ENCODE data around the gene DIAPH1.

DIAPH1 gene

DNA sequence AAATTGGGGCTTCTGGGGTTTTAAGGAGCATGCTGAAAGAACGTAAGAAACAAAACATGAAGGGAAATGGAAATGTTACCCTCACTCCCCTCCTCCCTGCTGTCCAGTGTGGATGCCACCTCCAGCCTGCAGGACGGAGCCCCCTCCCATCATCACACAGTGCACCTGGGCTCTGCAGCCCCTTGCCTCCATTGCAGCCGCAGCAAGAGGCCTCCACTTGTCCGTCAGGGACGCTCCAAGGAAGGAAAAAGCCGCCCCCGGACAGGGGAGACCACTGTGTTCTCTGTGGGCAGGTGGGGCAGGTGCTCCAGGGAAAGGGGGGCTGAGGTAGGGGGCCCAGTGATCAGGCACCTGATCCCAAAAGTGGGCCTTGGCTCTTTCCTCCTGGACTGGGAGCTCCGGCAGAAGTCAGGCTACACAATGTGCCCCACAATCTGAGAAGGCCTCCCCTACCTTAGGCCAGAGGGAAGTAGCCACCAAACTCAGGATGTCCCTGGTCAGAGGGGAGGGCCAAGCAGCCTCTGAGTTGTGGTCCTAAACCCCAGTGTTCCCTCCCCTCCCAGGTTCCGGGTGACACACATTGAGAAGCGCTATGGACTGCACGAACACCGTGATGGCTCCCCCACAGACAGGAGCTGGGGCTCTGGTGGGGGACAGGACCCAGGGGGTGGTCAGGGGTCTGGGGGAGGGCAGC is 20.7 kb upstream of the DIAPH1 start:
- DNase-seq (ENCODE audit: low spot score), result no peak

DNA sequence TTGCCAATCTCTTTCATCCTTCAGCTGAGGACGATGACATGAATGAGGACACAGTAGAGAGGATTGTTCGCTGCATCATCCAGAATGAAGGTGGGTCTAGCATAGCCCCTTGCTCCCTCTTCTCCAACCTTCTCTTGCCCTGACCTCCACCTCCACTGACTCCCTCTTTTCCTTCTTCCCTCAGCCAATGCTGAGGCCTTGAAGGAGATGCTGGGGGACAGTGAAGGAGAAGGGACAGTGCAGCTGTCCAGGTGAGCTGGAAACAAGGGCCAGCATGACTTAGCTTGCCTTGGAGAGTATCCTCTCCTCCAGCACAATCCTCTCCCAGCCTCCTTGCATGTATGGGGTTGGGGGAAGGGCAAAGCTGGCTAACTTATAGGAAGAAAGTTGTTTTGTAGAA is 20.0 kb upstream of the DIAPH1 start:
- DNase-seq (ENCODE audit: low spot score), result no peak

DNA sequence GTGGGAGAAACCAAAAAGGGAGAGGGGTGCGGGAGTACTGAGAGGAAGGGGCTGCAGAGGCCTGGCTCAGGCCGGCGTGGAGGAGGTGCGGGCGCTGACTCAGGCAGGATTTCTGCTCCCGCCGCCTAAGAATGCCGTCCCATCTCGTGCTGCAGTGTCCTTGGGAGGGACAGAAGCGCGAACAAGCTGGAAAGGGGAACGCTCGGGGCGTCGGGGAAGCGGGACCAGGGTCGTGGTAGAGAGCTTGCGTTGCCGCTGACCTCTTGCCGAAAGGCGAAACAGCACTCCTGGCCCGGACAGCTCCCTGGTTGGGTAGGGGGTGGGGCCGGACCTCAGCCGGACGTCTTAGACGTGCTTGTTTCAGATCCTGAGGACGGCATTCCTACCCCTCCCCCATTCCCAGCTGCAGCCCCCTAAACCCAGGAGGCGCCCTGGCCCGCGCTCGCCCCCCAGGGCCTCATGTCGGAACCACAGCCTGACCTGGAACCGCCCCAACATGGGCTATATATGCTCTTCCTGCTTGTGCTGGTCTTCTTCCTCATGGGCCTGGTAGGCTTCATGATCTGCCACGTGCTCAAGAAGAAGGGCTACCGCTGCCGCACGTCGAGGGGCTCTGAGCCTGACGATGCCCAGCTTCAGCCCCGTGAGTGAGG is 19.1 kb upstream of the DIAPH1 start:
- peak; percentile 62 for DNase-seq (ENCODE audit: low spot score)

DNA sequence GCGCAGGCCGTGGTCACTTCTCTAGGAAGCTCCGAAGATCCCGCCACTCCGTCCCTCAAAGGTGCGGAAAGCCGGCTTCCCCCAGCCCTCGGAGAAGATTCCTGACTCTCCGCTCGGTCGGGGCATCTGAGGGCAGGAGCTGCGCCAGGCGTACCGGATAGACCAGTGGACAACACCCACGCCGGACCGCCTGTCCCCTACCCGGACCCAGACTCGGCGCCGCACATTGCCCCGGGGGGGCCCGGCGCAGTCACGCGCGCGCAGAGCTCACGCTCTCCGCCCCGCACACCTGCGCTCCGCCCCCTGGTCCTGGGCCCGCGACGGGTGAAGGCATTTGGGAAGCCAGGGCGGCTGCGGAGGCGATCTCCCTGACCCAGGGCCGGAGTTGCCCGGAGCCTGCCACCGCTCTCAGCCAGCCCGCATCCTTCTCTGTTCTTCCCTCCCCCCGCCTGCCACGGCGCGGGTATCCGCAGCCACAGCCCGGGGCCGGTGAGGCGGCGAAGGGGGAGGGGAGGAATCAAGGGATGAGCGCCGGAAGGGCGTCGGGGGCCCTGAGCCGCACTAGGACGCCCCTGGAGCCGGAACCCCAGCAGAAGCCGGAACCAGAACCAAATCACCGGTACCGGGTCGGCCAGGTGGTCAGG is 18.4 kb upstream of the DIAPH1 start:
- peak; percentile 36 for DNase-seq (ENCODE audit: low spot score)

DNA sequence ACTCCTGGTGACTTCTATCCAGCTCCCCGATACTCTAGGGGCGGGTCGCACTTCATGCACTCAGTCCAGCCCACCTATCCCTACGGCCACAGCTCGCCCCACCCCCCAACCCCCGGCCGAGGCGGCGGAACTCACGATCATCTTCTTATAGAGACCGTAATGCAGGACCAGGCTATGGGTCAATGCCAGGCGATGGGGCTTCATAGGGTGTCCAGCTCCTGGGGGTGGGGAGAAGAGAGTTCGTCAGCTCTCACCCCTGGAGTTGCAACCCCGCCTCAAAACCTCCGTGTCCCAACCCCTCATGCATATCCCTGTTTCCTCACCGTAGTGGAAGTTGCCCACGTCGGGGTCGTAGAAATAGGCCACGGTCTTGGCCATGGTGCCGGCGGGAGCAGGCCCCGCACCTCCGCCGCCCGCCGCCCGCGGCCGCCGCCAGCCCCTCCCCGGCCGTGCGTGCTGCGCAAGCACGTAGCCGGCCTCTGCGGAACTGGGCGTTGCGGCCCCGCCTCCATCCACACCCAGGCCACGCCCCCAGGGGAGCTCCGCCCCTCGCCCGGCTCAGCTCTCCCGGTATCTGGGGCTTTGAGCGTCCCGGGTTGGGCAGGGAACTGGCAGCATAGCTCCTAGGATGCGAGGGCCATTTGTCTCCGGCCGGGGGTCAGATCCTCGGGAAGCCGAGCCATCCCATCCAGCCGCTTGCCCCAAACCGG is 17.8 kb upstream of the DIAPH1 start, which contains the start of the genes HDAC3 and RELL2:
HDAC3 (minus strand) TSS at position 437 of the 710 bp plus-strand sequence; CDS start at position 378, 59 bp downstream.
RELL2 (plus strand) TSS at position 585 of the 710 bp plus-strand sequence. CDS start 1,229 bp downstream, outside the sequence.
- peak; percentile 92 for DNase-seq (ENCODE audit: low spot score)

DNA sequence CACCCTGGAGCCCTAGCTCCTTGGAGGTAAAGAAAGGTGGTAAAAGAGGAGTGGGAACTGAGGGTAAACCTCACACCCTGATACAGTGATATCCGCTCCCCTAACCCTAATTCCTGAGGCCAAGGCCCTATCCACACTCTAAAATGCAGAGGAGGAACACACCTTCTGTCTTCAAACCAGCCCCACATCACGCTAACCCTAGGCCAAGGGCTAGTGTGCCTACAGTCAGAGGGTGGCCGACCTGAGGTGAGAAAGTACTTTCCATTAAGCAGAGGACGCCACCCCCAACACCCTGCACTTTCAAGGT is 17.3 kb upstream of the DIAPH1 start:
- no peak for DNase-seq (ENCODE audit: low spot score)

DNA sequence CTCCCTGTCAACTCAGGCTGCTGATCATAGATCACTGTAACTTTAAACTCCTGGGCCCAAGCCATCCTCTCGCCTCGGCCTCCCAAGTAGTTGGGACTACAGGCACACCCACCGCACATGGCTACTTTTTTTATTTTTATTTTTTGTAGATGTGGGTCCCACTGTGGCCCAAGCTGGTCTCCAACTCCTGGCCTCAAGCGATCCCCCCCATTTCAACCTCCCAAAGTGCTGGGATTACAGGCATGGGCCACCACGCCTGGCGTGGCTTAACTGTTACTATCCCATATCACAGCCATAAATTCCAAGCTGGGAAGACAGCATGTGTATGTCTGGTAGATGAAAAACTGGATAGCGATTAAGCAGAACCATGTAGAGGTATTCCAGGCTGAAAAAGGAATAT is 16.8 kb upstream of the DIAPH1 start:
- no peak for DNase-seq (ENCODE audit: low spot score)

DNA sequence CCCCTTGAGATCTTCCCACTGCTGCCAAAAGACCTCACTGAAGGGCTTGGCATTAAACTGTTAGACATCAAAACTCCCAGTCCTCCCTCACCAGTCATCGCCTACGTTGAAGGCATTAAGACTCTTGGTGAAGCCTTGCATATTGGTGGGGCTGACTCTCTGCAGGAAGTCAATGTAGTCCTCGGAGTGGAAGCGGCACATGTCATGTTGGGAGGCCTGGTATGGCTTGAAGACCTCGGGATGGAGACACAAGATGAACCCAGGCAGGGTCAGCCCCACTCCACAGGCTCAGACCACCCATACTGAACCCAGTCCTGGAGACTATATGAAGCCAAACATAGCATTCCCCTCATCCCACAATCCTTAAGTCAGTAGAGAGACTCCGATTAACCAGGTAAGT is 15.9 kb upstream of the DIAPH1 start:
- no peak for DNase-seq (ENCODE audit: low spot score)

DNA sequence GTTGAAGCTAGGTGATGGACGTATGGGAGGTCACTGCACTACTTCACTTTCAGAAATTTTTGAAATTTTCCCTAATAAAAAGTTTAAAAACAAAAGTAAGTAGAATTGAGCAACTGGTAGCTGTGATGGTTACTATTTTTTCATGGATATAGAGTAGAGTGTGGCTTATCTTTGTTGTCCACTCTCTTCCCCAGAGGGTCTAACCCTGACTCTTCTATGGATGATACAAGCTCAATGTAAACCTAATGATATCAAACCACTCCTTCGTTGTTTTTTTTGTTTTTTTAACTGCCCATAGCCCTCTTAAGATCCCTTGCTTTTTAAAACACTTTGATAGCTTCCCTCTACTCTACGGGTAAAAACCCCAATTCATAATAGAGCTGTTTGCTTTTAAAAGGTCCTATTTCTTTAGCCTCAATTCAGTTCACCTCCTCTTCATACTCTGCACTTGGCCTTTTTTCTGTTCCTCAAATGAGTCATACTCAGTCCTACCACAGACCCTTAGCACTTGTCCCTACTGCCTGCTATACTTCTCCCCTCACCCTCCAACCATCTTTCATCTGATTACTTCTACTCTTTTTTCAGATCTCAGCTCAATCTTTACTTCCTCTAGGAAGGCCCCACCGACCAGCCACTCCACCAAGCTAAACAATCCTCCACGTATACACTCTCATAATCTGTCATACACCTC is 15.2 kb upstream of the DIAPH1 start:
- no peak for DNase-seq (ENCODE audit: low spot score)

DNA sequence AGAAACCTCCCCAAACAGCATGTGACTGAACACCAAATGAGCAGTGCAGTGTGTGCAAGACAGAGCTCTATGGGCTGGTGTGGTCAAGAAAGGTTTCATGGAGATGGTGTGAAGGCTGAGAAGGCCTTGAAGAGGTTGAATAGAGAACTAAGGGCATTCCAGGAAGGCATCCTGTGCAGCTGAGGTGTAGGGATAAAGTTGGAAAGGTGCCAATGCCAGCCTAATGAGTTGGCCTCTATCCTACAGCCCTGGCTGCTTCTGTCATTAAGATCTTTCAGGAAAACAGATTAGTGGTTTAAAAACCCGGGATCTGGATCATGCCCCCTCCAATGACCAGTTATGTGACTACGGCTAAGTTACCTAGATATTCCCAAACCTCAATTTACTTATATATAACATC is 13.8 kb upstream of the DIAPH1 start:
- no peak for DNase-seq (ENCODE audit: low spot score)

DNA sequence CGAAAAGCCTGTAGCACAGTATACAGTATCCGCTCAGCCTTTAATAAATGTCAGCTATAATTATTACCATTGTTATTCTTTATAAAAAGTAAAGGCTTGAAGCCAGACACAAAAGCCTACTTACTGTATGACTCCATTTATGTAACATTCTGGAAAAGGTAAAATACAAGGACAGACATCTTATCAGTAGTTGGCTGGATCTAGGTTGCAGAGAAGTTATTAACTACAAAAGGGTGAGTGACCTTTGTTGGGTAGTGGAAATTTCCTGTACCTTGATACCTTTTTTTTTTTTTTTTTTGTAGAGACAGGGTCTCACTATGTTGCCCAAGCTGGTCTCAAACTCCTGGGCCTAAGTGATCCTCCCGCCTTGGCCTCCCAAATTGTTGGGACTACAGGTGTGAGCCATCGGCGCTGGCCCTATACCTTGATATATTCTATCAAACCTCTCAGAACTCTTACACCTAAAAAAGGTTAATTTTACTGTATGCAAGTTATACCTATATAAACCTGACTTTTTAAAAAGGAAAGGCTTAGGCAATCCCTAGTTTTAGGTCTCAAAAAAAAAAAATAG is 11.9 kb upstream of the DIAPH1 start:
- no peak for DNase-seq (ENCODE audit: low spot score)

DNA sequence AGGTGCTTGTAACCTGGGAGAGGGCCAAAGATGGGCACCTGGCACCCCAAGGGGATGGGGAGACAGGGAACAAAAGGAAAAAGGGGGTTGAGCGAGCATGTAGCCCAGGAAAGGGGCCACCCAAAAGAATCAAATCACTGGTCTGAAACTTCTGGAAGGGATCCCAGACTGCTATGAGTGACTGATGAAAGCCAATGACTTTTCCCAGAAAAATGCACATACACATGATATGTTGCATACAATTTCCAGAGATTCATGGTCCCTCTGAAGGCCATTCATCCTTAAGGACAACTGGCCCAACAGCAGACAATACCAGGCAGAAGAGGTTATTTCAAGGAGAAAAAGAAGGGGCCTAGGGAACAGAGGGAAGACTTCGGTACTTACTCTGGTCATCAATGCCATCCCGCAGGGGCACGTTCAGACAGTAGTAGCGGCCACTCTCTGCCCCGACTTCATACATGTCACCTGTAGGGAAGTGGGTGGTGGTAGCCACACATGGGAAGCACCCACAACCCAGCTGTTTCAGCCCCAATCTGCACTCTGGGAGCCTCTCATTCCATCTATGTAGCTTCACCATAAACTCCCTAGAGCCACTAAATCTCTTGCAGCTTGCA is 9.5 kb upstream of the DIAPH1 start:
- DNase-seq (ENCODE audit: low spot score), result no peak

DNA sequence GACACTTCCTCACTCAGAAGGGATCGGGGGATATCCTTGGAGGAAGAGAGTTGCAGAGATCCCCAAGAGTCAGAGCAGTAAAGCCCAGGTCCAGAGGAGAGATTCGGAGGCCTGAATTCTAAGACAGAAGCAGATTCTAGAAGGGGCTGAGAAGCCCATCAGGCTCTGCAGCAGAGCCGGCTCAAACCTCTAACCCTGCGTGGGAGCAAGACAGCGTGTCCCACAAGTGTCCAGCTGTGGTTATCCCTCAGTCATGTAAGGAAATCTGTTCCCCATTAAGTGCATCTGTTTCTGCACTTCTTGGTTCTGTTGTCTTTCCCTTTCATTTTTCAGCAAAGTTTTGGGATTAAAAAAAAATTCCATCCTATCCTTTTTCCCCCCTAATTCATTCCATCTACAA is 4.8 kb upstream of the DIAPH1 start:
- DNase-seq (ENCODE audit: low spot score), result no peak

DNA sequence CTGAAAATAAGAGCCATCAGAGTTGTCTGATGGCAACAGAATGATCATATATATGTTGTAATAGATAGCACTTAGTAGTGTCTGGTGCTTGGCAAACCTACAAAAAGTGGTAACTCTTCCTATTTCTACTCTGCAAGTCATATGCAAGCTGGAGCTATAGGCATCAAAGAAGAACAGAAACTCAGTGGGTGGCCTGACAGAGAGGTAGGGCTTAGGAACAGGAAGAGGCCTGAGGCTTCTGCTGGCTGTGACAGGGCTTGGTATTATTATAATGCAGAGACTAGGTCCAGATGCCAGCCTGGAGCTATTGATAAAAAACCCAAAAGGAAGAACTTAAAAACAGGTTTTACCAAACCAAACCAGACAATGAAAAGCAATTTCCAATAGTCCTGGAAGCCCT is 4.4 kb upstream of the DIAPH1 start:
- DNase-seq (ENCODE audit: low spot score), result no peak

DNA sequence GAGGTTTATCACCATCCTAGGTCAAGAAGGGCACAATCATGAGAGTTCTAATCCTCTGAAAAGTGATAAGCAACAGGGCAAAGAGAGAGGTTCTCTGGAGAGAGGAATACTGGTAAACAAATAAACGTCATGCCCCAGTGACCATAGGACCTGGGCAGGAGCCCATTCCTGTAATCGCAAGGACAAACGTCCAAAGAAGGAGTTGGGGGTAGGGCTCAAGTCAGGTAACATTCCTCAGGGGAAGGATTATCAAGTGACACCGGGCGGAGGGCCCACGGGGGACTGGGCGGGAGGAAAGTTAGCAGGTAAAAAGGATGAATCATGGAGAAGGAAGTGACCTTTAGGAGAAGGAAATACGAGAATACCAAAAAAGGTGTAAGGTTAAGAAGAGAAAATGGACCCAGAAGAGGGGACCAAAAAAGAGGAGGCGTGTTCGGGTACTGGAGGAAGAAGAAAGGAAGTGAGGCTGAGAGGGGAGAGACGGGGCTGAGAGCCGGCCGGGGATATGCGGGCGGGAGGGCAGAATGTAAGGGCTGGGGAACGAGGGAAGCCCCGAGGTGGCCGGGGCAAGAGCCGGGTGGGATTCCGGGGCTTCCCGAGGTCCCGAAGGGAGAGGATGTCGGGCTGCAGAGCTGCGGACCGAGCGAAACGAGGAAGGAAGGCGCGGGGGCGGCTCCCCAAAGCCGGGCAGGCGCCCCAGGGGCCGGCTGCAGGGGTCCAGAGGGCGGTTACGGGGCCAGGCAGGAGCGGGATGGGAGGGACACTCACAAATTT is 583 bp downstream of the DIAPH1 start:
- peak; percentile 64 for DNase-seq (ENCODE audit: low spot score)

DNA sequence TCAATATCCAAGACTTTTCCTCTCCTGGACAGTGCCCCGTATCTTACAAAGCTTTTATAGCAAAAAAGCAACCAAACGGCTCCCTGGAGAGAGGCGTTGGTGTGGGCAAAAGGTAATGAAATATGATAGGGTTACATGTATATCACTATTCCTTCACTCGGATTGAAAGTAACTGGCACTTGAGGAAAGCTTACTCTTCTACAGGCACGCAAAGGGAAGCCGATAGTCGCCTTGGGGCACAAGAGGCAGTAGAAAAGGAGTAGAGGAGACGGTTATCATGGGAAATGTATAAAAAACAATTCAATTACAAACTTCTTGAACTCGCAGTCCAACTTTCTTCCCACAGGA is 1.1 kb downstream of the DIAPH1 start:
- no peak for DNase-seq (ENCODE audit: low spot score)

DNA sequence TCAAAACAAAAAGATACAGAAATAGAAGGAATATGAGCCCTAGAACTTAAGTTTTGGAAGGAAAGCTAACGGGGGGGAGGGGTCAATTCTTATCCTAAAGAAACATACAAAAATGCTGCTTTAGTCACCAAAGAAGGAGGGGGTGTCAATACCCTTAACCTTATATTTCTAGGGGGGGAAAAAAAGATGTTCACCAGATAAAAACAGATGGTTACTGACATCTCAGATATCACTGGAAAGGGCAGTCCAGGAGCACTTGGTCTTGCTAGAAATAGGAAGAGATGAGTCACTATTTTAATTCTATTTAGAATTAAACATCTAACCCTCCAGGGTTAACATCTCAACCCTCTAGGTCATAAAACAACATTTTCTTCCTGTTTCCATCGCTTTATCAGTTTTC is 1.7 kb downstream of the DIAPH1 start:
- no peak for DNase-seq (ENCODE audit: low spot score)

DNA sequence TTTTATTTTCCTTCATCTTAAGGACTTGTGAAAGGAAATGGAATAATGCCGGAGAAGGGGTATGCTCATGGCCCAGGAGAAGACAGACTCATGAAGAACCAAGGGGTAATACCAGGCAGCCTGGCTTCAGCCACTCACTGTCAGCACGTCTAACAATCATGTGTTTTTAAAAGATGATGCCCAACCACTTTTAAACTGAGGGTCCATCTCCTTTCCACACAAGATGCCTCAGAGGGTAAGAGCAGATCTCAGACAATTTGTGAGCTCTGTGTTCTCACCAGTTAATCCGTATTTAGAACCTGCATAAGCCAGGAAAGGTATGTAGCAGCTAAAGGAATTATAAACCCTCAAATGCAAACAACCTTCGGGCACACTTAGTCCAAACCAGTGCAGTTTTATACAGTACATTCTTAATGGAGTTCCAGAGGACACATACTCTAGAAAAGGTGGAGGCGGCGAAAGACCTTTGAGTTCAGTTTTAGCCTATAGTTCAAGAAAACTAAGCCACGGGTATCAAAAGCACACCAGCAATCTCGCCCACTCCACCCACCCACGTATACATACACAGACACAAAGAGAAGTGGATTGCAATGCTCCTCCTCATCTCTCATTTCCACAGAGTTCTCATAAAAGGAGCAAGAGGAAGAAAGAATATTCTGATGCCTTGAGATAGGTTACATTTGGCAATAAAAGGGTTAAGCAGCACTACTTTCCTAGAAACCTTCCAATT is 2.6 kb downstream of the DIAPH1 start:
- DNase-seq (ENCODE audit: low spot score), result no peak

DNA sequence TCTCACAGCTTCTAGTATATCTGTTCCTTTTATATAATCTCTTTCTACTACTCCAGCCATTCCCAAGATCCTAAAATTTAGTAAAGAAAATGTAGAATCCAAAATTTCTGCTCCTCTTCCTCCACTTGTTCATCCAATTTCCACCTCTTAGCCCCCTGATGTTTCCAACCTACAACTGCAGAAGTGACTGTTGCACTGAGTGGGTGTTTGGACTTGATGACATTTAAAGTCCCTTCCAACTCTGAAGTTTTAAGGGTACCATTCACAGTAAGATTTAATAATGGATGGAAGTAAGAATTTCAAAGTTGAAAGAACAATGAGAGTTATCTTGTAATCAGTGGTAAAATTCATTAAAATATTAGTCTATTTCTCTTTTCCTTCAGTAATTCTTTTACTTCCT is 5.5 kb downstream of the DIAPH1 start:
- no peak for DNase-seq (ENCODE audit: low spot score)

DNA sequence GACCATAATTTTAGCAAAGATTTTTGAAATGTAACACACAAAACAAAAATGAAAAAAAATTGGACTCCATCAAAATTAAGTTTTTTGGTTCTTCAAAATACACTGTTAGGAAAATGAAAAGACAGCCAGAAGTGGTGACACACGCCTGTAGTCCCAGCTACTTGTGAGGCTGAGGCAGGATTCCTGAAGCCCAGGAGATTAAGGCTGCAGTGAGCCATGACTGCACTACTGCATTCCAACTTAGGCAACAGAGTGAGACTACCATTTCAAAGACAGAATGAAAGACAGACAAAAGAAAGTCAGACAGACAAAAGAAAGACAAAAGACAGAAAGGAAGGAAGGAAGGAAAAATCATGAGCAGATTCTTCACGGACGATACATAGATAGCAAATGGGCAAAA is 7.5 kb downstream of the DIAPH1 start:
- no peak for DNase-seq (ENCODE audit: low spot score)

Measured in CD4-positive, alpha-beta T cell treated with Interleukin-15 for 4 hours (primary cell).